ENCODE data around the gene HSD17B11.
"Not testable (repeated sequence)": the region's sequence is repeated elsewhere in the genome, so short reads cannot be mapped to it uniquely, and the experiment has no call there.

Gene HSD17B11

DNA sequence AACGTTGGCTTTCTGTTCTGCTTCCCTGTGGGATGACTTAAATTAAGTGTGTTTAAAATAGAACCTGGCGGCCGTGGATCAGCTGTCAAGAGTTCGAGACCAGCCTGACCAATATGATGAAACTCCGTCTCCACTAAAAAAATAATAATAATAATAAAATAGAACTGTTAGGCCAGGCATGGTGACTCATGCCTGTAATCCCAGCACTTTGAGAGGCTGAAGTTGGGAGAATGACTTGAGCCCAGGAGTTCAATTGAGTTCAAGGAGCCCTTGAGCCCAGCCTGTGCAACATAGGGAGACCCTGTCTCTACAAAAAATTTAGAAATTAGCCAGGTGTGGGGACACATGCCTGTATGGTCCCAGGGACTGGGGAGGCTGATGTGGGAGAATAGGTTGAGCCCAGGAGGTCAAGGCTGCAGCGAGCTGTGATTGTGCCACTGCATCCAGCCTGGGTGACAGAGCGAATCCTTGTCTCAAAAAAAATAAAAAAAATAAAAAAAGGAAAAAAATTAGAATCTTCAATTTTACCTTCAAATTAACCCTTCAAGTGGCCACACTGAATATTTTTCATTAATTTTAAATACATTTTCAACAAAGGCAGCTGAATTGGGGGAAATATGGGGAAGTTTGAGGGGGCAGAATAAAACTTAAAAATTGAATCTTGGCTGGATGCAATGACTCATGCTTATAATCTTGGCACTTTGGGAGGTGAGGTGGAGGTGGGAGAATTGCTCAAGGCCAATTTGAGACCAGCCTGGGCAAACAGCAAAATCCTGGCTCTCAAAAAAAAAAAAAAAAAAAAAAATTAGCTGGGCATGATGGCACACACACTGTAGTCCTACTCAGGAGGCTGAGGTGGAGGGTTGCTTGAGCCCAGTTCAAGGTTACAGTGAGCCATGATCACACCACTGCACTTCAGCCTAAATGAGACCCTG lies 36.6 kb downstream of the HSD17B11 start:
- DNase-seq: no peak
- Histone ChIP-seq H3K9me3 (no peaks in the 10 kb centered on the region), H3K36me3 (peaks cover 34% of the 10 kb centered on the region), H3K27me3 (no peaks in the 10 kb centered on the region), H3K4me3 (ENCODE audit: low read depth, low read length) (no peak overlapping the region), H3K4me1 (no peaks in the 10 kb centered on the region)
- TF ChIP-seq, protein P1, sequence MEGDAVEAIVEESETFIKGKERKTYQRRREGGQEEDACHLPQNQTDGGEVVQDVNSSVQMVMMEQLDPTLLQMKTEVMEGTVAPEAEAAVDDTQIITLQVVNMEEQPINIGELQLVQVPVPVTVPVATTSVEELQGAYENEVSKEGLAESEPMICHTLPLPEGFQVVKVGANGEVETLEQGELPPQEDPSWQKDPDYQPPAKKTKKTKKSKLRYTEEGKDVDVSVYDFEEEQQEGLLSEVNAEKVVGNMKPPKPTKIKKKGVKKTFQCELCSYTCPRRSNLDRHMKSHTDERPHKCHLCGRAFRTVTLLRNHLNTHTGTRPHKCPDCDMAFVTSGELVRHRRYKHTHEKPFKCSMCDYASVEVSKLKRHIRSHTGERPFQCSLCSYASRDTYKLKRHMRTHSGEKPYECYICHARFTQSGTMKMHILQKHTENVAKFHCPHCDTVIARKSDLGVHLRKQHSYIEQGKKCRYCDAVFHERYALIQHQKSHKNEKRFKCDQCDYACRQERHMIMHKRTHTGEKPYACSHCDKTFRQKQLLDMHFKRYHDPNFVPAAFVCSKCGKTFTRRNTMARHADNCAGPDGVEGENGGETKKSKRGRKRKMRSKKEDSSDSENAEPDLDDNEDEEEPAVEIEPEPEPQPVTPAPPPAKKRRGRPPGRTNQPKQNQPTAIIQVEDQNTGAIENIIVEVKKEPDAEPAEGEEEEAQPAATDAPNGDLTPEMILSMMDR (IDR thresholded peaks at IDR 0.05; ENCODE audit: low read depth, low read length): no peak

DNA sequence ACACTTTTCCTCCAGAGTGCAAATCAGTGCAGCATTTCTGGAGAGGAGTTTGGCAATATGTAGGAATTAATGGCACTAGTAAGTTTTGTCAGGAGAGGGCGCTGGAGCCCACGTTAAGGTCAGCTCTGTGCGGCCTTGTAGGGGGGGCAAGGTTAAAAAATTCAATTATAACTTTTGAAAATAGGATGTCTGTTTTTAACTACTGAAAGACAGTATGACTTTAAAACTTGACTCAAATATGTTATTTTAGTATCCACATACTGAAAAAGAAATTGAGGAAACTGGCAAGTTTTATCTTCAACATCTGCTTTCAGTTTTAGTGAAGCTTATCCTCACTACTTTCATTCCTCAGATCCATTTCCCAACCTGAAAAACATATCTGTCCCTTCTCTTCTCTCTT lies 37.4 kb downstream of the HSD17B11 start:
- peaks cover 31% of the 10 kb centered on the region for H3K36me3 ChIP-seq
- no peaks in the 10 kb centered on the region for H3K9me3 ChIP-seq
- H3K27me3 ChIP-seq: no peaks in the 10 kb centered on the region
- no peak overlapping the region for H3K4me3 ChIP-seq (ENCODE audit: low read depth, low read length)
- DNase-seq: peak; percentile 36
- TF ChIP-seq, protein P1 (IDR thresholded peaks at IDR 0.05; ENCODE audit: low read depth, low read length): peak; percentile 58
- no peaks in the 10 kb centered on the region for H3K4me1 ChIP-seq

DNA sequence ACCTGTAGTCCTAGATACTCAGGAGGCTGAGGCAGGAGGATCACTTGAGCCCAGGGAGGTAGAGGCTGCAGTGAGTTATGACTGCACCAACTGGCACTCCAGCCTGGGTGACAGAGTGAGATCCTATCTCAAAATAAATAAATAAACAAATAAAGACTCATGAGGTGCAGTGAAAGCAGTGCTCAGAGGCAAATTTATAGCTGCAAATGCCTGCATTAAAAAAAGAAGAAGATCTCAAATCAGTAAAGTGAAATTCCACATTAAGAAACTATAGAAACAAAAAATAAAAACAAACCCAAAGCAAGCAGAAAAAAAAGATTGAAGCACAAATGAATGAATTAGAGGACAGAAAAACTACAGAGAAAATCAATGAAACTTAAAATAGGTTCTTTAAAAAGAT lies 45.8 kb downstream of the HSD17B11 start:
- peaks cover 34% of the 10 kb centered on the region for H3K36me3 ChIP-seq
- H3K9me3 ChIP-seq: no peaks in the 10 kb centered on the region
- H3K4me1 ChIP-seq: no peaks in the 10 kb centered on the region
- no peak overlapping the region for H3K4me3 ChIP-seq (ENCODE audit: low read depth, low read length)
- H3K27me3 ChIP-seq: no peaks in the 10 kb centered on the region
- DNase-seq: no peak
- TF ChIP-seq, protein P1 (IDR thresholded peaks at IDR 0.05; ENCODE audit: low read depth, low read length): no peak

DNA sequence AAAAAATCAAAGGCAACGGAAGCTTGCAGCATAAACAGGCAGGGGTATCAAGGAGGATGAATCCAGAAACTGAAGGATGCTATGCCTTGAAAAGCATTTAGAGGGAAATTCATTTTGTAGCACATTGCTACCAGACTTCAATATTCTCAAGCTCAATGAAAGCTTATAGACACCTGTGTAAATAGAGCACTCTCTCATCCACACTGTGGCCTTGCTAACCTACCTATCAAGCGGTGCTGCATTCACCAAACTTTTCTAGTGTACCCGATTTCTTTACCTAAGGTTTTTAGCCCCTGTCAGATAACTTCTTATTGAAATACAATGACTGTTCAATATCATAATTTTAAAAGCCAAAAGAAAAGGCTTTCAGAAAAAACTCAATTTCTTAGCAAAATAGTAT lies 48.1 kb downstream of the HSD17B11 start:
- TF ChIP-seq, protein P1 (IDR thresholded peaks at IDR 0.05; ENCODE audit: low read depth, low read length): no peak
- peaks cover 46% of the 10 kb centered on the region for H3K36me3 ChIP-seq
- H3K27me3 ChIP-seq: no peaks in the 10 kb centered on the region

DNA sequence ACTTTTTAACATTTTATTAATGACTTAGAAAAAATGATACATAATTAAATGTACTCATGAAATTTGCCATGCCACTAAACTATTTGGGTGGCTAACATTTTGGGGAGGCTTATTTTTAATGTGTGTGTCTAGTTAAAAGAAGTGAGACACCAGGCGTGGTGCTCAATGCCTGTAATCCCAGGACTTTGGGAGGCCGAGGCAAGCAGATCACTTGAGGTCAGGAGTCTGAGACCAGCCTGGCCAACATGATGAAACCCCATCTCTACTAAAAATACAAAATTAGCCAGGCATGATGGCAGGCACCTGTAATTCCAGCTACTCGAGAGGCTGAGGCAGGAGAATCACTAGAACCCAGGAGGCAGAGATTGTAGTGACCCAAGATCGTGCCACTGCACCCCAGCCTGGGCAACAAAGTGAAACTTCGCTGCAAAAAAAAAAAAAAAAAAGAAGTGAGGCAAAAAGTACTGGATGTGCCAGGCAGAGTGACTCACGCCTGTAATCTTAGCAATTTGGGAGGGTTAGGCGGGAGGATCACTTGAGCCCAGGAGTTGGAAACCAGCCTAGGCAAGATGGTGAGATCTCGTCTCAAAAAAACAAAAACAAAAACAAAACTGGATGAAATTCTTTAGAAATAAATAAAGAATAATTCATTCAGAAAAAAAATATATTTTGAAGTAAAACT lies 48.9 kb downstream of the HSD17B11 start:
- H3K27me3 ChIP-seq; H3K9me3 ChIP-seq; H3K4me1 ChIP-seq; H3K4me3 ChIP-seq (ENCODE audit: low read depth, low read length); DNase-seq: not testable (repeated sequence)
- H3K36me3 ChIP-seq: peaks cover 52% of the 10 kb centered on the region

More for the DNA sequence above, 48.1 kb downstream of the HSD17B11 start:
- DNase-seq: no peak
- Histone ChIP-seq H3K4me1 (no peaks in the 10 kb centered on the region), H3K9me3 (no peaks in the 10 kb centered on the region), H3K4me3 (ENCODE audit: low read depth, low read length) (no peak overlapping the region)

DNA sequence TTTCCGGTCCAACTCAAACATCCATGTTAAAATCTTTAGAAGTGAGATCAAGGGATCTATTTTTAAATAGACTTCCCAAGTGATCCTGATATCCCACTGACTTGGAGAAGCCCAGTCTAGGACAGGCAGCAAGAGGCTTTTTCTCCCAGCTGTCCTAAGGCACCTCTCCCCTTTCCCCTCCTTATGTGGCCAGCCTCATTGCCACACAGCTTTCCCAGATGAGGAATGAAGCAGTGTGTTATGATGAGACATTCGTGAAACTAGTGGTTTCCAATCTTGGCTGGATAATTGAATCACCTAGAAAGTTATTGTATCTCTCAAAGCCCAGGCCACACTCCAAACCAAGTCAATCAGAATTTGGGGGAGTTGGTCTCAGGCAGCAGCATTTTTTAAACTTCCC lies 51.5 kb downstream of the HSD17B11 start:
- H3K27me3 ChIP-seq: no peaks in the 10 kb centered on the region
- H3K36me3 ChIP-seq: peaks cover 39% of the 10 kb centered on the region
- no peaks in the 10 kb centered on the region for H3K4me1 ChIP-seq
- no peaks in the 10 kb centered on the region for H3K9me3 ChIP-seq
- H3K4me3 ChIP-seq (ENCODE audit: low read depth, low read length): no peak overlapping the region
- TF ChIP-seq, protein P1 (IDR thresholded peaks at IDR 0.05; ENCODE audit: low read depth, low read length): no peak
- DNase-seq: no peak
